Measurements from ENCODE around the gene SST.
"Not testable (repeated sequence)": the region's sequence is repeated elsewhere in the genome, so short reads cannot be mapped to it uniquely, and the experiment has no call there.

Gene SST

DNA sequence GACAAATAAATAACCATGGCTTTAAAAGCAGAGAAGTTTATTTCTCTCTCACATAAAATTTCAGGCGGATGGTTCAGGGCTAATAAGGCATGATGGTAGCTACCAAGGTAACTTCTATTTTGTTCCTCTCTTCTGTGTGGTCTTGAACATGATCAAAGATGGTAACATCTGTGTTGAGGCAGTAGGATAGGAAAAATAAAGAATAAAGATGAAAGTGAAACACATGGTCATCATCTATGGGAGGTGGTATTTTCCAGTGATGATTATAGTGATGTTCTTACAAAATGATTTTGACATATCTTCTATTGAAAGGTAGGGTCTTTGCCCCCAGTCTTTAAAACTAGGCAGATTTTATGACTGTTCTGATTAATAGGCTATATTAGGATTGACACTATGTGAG lies 14.2 kb upstream of the SST start:
- no peak for DNase-seq

DNA sequence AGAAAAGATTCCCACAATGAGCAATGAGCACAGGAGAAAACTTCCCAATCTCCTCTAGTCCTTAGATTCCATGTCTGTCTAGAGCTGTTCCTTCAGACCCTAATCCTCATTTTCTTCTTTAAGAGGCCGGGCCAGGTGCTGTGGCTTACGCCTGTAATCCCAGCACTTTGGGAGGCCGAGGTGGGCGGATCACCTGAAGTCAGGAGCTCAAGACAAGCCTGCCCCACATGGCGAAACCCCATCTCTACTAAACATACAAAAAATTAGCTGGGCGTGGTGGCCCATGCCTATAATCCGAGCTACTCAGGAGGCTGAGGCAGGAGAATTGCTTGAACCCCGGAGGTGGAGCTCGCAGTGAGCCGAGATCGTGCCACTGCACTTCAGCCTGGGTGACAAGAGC lies 11.6 kb upstream of the SST start:
- not testable (repeated sequence) for DNase-seq

DNA sequence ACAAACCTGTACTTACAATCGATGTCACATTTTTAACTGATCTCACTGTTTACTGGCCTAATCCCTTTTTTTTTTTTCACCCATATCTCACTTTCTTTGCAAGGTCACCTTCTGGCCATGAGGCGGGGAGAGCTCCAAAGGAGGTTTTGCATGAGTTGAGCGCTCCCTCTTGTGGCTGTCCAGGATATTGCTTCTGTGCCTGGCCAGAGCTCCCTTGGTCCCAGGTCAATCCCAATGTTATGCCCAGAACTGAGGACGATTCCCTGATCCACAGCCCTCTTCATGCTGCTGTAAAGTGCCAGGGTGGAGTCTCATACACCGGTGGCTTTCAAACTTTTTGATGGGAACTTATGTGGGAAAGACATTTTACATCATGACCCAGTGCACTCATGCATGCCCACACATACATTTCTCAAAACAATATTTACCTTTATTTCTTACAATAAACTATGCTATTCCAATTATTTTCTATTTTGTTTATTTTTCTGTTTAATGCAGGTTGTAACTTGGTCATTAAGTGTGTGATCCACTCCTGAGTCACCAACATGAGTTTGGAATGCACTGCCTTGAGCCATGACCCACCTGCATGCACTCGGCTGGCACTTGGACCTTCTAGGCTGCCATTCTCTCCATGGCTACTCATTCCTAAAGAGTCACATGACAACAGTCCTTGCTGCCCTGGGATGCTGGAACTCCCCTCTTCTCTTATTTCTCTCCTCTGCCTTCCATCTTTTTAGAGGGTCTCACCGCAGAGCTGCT lies 9.6 kb upstream of the SST start:
- peak; percentile 49 for DNase-seq

DNA sequence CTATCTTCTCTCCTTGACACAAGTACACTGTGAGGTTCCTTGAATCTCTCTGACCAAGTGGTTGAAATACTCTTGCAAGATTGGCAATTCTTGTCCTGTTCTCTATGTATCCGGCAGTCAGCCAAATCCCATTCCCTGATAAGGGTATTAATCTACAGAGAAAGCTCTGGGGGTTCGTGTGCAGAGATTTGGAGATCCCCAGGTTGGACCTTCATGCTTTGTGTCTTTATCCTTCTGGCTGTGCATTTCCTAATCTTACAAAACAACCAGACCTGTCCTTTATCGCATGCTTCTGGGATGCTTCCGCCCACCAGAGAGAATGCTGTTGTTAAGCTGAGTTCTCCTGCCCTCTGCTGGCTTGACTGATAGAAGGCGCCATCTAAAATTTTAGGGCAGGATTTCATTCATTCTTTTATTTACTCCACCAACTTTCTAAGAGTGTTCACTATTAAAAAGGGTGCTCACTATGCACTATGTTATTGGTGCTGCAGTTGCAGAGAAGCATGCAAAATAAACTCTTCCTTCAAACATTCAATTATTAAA lies 8.6 kb upstream of the SST start:
- DNase-seq = peak; percentile 21

DNA sequence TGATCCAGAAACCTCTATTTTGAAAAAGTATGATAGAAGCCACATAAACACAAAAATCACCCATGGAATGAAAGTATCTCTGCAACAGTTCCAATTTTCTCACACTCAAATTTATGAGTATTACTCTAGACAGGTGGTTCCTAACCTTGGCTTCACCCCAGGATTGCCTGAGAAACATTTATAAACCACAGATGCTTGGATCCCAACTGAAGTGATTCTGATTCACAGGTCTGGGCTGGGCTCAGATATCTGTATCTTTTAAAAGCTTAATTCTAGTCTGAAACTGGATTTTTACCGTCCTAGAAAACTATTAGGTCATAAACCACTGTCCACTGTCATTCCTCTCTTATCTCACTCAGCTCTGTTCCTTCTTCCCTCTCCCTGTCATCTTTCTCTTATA lies 7.4 kb upstream of the SST start:
- DNase-seq = no peak

DNA sequence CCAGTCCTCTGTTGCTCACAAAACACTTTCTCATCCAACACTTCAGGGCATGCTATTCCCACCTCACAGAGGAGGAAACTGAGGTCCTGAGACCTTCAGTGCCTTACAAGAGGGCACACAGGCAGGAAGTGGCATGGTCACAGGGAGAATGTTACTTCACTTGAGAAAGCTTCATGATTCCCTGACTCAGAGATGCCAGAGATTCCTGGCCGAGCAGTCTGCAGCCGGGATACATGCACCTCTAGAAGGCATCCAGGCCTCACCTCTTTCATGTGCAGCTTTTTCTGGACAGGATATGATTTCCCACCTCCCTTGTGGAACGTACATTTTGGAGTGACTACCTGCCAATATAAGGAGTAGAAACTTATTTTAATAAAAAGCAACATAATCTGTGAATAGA lies 2.8 kb upstream of the SST start:
- no peak for DNase-seq

DNA sequence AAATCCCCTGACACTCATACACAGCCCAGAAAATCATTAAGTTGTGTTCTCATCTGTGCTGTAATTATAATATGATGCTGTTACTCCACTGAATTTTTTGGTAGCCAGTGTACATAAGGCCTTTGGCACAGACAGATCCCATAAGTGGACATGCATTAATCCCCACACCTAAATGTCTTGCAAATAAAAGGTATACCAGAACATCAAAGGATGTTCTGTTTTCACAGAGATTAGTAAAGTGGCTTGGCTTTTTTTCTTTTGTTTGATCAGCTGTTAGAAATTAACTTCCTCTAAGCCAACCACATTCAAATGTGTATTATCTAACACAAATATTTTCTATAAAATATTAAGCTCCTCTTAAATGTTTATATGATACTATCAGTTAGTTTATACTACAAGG lies 2.7 kb downstream of the SST start:
- no peak for DNase-seq

DNA sequence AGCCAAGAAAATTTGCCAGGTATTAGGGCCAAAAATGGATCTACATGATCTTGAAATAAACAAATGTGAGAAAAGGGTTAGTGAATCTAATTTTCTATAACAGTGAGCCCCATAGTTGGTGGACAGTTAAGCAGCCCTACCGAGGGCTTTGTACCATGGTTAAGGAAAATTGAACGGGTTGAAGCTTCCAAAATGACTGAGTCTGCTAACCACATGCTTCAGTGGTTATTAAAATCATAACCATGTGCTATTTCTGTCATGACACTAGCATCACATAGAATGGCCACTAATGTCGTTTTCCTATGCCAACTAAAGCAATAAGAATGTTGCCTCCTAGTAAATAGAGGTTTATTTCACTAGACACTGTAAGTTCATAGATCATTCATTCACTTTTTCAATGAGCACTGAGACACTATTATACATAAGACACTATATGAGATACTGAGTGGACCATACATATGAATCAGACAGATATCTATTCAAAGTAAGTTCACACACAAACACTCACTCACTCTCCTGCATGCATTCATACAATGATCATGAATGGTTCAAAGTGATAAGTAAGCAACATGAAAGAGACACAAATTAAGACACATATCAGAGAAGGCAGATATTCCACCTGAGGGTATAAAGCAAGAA lies 4.3 kb downstream of the SST start:
- no peak for DNase-seq

DNA sequence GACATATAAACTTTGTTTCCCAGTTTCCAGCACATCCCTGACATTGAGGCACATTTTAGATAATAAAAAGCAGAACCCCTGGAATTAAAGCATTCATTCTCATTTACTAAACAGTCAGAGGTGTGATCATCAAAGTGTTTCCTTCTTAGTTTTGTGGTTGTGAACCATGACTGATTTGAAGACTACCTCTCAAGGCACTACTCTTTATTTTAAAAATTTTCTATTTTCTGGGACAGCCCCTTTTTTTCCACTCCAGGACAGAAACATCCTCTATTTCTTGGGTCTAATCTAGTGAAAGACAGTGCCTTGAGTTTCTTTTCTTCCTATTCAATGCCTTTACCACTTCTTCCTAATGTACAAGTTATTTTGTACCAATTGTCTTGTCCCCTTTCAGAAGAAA lies 5.2 kb downstream of the SST start:
- no peak for DNase-seq

DNA sequence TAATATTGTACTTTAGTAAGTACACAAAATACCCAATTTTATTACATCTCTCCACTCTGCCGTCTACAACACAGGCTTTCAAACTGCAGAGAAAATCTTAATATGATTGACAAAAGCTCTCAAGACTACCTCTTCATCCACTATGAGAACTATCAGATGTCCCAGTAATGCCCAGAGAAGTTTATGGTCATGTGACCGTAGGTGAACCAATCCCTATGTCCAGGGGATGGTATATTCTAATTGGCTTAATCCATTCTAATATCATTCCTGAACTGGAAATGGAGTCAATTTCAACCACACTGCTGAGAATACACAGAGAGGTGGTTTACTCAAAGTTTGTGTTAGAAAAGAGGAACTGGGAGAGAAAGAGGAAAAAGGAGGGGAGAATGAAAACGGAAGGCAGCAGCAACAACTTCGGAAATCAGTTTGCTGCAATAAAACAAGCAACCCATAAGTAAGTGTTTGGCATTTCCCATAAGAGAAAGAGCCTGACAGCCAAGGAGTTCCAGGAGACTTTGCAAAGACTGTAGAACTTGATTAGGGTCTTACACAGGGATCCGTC lies 7.3 kb downstream of the SST start:
- DNase-seq = no peak

DNA sequence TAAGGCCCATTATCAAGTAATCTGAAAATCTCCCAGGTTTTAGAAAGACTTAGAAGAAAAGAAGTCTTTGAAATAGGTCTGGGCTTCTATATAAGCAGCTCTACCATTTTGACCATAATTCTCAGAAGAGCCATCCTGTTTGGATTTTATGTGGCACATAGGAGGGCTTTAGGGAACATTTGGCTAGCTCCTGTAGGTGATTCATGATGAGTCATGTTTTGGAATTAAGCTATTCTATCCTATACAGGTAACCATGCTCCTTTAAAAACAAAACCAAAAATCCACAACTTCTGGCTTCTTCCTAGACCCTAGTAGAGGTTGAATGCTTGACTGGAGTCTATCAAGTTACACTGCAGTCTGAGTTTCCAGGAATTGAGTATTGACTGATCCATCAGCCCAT lies 8.9 kb downstream of the SST start:
- DNase-seq = no peak

DNA sequence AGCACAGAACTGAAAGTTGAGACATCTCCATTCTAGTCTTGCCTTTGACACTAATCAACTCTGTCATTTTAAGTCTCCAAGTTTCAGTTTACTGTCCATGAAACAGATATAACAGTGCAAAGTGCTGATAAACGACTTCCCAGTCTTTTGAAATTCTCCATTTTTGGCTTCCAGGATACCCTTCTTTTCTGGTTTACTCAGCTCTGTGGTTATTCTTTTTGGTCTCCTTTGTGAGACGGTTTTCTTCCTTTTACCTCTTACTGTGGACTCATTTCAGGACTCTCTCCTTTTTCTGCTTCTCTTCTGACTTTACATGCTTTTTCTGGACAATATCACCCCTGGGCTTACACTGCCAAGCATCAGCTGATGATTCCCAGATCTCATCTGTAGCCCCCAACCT lies 18.9 kb downstream of the SST start:
- no peak for DNase-seq

DNA sequence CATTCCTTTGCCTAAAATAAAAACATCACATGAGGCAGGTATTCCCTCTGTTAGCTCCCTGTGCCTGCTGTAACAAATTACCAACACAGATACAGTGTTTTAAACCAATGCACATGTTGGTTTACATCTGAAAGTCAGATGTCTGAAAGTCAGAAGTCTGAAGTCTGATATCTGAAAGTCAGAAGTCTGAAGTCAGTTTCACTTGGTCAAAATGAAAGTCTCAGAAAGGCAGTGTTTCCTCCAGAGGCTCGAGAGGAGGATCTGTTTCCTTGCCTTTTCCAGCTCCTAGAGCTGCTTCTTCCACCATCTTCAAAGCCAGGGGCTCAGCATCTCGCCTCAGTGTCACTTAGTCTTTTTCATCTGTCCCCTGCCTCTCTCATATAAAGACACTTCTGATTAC lies 22.0 kb downstream of the SST start:
- DNase-seq = no peak

DNA sequence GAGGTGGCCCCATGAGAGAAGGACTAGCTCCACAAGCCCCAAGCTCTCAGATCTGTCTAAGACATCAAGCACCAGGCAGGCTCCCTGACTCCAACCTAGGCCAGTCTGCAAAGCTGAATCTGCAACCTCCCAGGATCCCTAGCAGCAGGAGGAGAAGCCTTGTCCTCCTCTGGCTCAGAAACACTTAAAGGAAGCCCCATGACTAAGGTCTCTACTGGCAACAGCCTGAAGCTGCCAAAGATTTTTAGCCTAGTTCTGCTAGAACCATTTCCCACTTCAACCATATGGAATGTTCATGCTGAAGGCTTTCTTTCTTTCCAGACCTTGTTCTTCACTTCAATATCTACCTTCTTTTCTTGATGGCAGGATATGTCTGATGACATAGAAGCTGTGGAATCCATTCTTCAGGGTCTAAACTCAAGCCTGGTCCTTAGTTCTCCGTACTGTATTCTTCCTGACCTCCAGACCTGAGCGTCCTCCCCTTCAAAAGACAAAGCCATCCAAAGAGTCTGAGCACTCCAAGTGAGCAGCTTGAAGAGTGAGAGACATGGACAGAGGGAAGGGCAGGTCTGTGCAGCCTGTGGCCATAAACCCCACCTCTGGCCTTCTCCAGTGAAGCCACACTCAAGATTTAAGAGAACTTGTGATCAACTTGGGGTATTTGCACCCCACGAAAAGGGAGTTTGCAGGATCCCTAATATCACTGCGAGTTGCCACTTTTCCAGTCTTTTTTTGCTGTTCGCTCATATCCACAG lies 23.1 kb downstream of the SST start:
- no peak for DNase-seq

DNA sequence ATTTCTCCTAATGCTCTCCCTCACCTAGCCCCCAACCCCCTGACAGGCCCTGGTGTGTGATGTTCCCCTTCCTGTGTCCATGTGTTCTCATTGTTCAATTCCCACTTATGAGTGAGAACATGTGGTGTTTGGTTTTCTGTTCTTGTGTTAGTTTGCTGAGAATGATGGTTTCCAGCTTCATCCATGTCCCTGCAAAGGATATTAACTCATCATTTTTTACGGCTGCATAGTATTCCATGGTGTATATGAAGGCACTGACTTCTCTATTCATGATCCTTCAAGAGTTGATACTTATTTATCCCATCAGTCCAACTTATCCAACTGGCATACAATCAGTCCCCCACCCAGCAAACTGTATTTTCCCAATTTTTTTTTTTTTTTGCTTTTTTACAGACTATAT lies 24.8 kb downstream of the SST start:
- not testable (repeated sequence) for DNase-seq

DNA sequence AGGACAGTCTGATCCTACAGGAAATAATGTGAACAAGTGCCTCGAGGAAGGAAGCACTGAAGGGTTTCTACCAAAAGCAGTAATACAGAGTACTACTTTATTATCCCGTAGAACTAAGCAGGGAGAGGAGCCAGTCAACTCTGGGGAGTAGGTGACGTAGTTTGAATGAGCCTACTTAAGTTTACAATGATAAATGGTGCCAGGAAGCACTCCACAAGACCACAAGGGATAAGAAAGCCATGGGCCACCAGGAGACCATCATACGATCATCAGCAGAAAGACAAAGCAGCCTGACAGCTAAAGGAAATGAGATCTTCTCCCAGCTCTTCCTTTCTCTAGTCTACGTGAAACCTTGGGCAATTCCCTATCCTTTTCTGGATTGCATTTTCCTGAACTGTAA lies 27.3 kb downstream of the SST start:
- no peak for DNase-seq

DNA sequence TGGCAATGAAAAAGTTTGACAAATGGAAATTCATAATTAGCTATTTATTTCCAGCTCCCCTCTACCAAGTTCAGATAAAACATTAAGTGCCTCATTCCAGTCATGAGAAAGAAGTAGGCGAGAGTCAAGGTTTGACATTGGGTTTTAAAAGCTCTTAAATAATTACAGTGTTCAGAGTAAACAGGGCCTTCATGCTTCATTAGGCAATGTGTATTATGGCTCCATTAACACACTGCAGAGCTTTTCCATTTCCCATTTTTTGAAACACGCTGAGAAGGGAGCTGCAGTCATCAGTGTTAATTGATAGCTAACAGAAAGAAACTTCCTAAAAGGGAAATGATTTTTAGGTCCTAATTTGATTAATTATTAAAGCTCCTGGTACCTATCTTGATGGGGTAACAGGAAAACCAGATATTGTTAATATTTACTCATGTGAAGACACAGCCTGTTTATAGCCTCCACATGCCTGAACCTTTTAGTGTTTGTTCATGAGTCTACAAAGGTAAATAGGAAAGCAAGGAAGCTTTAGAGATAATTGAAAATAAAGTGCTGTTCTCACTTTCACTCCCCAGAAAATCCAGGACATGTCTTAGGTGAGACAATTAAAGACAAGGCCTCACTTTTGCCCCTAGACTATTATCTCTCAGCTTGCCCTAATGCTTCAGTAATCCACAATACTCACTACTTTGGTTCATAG lies 28.7 kb downstream of the SST start:
- DNase-seq = no peak

DNA sequence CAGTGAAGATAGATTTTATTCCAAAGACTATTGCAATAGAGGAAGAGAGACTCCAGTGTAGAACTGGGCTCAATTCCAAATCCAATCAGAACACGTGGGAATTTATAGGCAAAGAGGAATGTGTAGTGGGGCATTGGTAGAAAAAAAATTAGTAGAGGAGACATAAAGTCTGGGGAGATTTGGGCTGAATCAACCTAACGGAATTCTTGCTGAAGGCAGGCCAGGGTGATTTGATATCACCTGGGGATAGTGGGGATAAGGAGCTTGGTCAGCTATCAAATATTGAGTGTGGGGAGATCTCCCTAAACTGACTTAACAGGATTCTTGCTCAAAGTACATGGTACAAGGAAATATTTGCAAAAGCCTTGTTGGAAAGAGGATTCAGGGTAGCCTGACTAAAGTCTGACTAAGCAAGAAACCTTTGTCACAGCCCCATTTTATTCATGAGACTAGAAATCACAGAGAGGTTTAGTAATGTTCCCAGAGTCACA lies 29.6 kb downstream of the SST start:
- DNase-seq = no peak

DNA sequence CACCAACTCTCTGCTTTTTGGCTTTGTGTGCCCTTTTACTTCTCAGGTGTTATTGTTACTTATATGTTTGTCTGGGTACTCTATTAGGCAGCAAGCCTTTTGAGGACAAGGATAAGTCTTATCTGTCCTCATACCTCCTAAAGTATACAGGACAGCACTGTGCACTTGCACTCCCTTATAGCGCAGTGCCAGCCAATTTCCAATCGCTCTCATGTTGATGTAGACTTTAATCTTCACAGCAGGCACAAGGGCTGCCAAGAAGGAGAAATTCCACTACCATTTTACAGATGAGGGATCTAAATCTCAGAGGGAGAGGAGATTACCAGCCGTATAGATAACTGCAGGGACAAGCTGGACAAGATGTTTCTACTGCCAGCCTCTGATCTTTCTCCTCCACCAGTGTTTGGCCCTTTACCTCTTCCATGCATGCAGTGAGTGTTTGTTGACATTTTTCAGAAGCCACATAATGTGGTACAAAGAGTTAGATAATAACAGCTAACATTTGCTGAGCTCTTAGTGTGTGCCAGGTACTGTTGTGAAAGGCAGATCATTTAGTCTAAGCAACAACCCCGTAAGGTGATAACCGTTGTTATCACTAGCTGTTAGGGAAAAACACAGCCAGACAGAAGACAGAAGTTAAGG lies 30.1 kb downstream of the SST start:
- DNase-seq = no peak

DNA sequence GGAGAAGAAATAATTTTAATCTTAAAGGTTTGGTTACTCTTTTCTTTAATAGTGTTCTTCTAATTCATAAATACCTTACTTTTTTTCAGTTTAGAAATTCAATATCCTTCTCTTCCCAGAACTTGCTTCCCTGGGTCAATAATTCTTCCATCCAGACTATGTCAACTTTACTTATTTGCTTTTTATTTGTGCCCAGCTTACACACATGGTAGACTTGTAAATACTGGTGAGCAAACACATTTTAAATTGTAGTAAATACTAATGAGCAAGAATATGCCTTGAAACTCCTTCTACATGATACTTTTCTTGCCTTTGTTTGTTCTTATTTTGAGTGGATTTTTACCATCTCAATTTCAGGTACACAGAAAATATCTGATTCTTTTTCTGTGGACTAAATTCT lies 33.7 kb downstream of the SST start:
- no peak for DNase-seq

DNA sequence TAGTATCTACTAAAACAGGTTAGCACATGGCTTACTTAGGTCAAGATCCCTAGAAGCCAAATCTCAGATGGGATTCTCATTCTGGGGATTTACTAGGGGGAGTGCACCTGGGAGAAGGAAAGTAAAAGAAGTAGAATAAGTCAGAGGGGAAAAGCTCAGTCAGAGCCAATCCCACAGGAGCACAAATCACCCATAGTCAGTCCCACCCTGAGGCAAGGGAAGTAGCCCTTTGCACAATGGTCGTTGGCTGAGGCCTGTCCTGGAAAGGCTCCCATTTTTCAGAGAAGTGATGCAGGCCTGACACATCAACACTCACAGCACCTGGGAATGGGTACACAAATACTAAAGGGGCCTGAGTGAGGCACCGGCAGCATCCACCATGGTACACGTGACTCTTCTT lies 39.8 kb downstream of the SST start:
- no peak for DNase-seq

DNA sequence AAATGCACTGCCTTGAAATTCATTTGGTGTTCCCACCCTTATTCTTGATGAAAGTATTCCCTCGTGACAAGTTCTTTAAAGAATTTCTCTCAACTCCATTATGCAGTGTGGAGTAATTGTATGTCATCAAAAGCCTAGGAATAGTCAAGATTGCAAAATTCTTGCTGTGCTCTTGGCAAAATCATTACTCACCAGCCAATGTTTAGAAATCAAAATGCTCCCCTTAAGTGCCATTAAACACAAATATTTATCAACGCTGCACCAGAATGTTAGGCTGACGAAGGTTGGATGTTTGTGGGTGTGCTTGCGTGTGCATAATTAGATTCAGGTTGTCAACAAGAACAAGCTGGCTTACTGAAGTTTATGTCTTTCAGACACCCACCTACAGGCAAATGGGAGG lies 40.5 kb downstream of the SST start:
- DNase-seq = no peak

All from right kidney (tissue), 1 donor.